Activated CD4-positive, alpha-beta memory T cell treated with anti-CD3 and anti-CD28 coated beads for 36 hours (primary cell): ENCODE data around the gene TMEM134. TPM values are rescaled to one million over a fixed set of nuclear protein-coding genes. Genes with fewer than 3 reads are reported as not detected.
"Not testable (repeated sequence)": the region's sequence is repeated elsewhere in the genome, so short reads cannot be mapped to it uniquely, and the experiment has no call there.

Experiments
- CTCF ChIA-PET: fragments of 350-600 bp; sonication (Branson Sonifier 250); formaldehyde crosslinking; loops from one replicate; lab custom pipeline; 2021; ENCODE audit warnings: antibody characterized with exemption, inconsistent platforms; lab: Charles Lee
- POLR2A ChIA-PET: fragments of 350-600 bp; sonication (Branson Sonifier 250); formaldehyde crosslinking; loops from one replicate; lab custom pipeline; 2021; ENCODE audit warnings: antibody characterized with exemption; lab: Charles Lee
- DNase-seq: peaks from one replicate; pipeline ENCODE4 v3.0.0-alpha.2; 2020
- H3K27ac Mint-ChIP-seq: one replicate; pipeline ENCODE4 v1.8.0; 2021; ENCODE audit warnings: mixed read lengths
- H3K27me3 Mint-ChIP-seq: one replicate; pipeline ENCODE4 v1.8.0; 2021; ENCODE audit warnings: mixed read lengths
- H3K36me3 Mint-ChIP-seq: one replicate; pipeline ENCODE4 v1.8.0; 2021; ENCODE audit warnings: mixed read lengths
- H3K4me1 Mint-ChIP-seq: one replicate; pipeline ENCODE4 v1.8.0; 2021; ENCODE audit warnings: low read depth, mixed read lengths
- H3K4me3 Mint-ChIP-seq: one replicate; pipeline ENCODE4 v1.8.0; 2021; ENCODE audit warnings: mild to moderate bottlenecking, mixed read lengths
- H3K9me3 Mint-ChIP-seq: one replicate; pipeline ENCODE4 v1.8.0; 2021; ENCODE audit warnings: mixed read lengths
- intact Hi-C: fragments of 100-400 bp; cut with micrococcal nuclease; formaldehyde crosslinking; loops from one replicate; pipeline ENCODE4 v1.15.1; 2023
- total RNA-seq, 2 experiments: library from RNA; stranded (reverse); gene quantifications; one replicate each; pipeline ENCODE4 v1.2.3, GENCODE V29; 2021

Gene TMEM134
- total RNA-seq, result 10 to 100 TPM; 68.2 to 75.2 TPM

DNA sequence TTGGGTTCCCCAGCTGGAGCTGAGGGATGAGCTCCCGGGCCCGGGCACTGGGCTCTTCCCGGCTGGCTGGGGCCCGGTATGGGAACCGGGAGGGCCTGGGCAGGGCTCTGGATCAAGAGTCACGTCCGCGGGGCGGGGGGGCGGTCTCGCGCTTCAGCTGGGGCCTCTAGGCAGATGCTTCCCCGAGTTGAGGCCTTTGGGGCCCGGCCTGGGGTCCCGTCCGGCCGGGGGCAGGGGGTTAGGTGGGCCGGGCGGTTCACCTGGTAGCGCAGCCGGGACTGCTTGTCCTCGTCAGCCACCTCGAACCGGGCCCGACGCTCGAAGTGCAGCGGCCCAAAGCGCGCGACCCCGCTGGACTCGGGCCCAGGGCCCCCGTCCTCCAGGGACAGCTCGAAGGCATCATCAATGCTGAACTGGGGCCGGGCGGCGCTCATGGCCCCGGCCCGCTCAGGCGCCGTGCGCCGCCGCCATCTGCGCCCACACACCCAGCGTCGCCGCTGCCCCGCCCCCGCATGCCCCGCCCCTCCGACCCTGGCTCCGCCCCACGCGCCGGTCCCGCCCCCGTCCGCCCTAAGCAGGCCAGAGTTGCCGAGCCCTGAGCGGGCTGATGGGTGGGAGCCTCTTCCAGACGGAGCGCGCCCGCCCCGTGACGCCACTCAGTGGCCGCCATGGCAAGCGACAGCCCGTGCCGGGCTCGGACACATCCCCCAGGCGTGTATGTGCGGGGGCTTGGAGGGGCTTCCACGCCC lies at the start of gene TMEM134:
TMEM134 (minus strand) TSS at position 493 of the 749 bp plus-strand sequence; CDS start at position 434, 59 bp downstream.
- no peaks in the 10 kb centered on the region for H3K27me3 Mint-ChIP-seq
- H3K27ac Mint-ChIP-seq, result peak within 1 kb of the TSS; percentile 90
- peak within 1 kb of the TSS; percentile 90 for H3K4me3 Mint-ChIP-seq
- peaks cover 32% of the 10 kb centered on the region for H3K4me1 Mint-ChIP-seq
- CTCF ChIA-PET, result interaction anchor here (0.7 to 2.5 kb wide), 12 partner anchors 15 to 161 kb away, joined by 3 to 17 read pairs (median 5); partner anchors contain the start of genes AIP, CORO1B, NUDT8 and PITPNM1
- H3K36me3 Mint-ChIP-seq, result peaks cover 5% of the 10 kb centered on the region
- intact Hi-C loops, result loop anchor here (1.0 to 5.0 kb wide), 5 partner anchors 14 to 67 kb away; partner anchors contain the start of genes AIP and RPS6KB2
- POLR2A ChIA-PET, result interaction anchor here (0.6 to 4.3 kb wide), 18 partner anchors 12 to 229 kb away, joined by 3 to 35 read pairs (median 4); partner anchors contain the start of genes AIP, PITPNM1, PPP1CA and PTPRCAP
- peak; percentile 95 for DNase-seq
- H3K9me3 Mint-ChIP-seq, result no peaks in the 10 kb centered on the region

GRCh38 chr11:67517784-67518552 lies 48.9 kb upstream of the TMEM134 start:
- intact Hi-C loops, result no loop called here
- Mint-ChIP-seq H3K27me3 (peaks cover 1% of the 10 kb centered on the region), H3K9me3 (no peaks in the 10 kb centered on the region), H3K36me3 (no peaks in the 10 kb centered on the region), H3K27ac (no peak overlapping the region), H3K4me3 (no peak overlapping the region), H3K4me1 (no peaks in the 10 kb centered on the region)
- no peak for DNase-seq
- ChIA-PET POLR2A (no interaction called here), CTCF (interaction anchor here (1.1 kb wide), 1 partner anchor 161 kb away, joined by 4 read pairs; no protein-coding TSS in a partner anchor)

DNA sequence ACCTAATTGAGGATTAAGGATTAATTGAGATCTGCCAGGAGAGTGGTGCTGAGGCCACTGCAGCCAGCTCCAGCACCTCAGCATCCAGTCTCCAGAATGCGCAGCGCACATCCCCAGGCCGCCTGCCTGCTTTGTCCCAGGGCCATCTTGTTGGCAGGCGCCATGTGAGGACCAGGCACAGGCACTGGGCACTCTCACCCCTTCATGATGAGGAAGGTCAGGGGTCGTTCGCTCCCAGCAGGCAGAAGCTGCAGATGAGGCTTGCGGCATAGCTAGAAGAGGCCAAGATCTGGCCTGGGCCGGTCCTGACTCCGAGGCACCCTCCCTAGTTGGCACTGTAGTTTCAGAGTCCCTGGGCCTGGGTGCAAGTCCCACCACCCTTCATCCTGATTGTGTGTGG lies 47.8 kb upstream of the TMEM134 start:
- no peaks in the 10 kb centered on the region for H3K9me3 Mint-ChIP-seq
- peaks cover 1% of the 10 kb centered on the region for H3K27me3 Mint-ChIP-seq
- no peaks in the 10 kb centered on the region for H3K36me3 Mint-ChIP-seq
- POLR2A ChIA-PET, result no interaction called here
- DNase-seq, result no peak
- no peak overlapping the region for H3K27ac Mint-ChIP-seq
- no peak overlapping the region for H3K4me3 Mint-ChIP-seq
- intact Hi-C loops, result no loop called here
- CTCF ChIA-PET, result no interaction called here
- no peaks in the 10 kb centered on the region for H3K4me1 Mint-ChIP-seq

DNA sequence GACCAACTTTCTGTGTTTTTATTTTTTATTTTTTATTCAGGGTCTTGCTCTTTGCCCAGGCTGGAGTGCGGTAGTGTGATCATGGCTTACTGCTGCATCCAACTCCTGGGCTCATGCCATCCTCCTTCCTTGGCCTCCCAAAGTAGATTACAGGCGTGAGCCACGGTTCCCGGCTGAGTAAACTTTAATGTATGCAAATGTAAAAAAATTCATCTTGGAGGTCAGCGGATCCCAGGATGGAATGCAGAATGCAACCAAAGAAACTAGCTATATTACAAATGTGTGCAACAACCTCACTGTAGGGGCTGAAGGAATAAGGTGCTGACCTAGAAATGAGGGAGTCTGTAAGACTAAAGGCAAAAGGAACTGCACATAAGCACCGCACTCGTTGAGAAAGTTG lies 45.1 kb upstream of the TMEM134 start:
- ChIA-PET POLR2A (no interaction called here), CTCF (no interaction called here)
- intact Hi-C loops, result no loop called here
- Mint-ChIP-seq H3K36me3 (no peaks in the 10 kb centered on the region), H3K4me1 (peaks cover 1% of the 10 kb centered on the region), H3K9me3 (no peaks in the 10 kb centered on the region), H3K27ac (no peak overlapping the region), H3K4me3 (no peak overlapping the region), H3K27me3 (peaks cover 1% of the 10 kb centered on the region)
- no peak for DNase-seq

DNA sequence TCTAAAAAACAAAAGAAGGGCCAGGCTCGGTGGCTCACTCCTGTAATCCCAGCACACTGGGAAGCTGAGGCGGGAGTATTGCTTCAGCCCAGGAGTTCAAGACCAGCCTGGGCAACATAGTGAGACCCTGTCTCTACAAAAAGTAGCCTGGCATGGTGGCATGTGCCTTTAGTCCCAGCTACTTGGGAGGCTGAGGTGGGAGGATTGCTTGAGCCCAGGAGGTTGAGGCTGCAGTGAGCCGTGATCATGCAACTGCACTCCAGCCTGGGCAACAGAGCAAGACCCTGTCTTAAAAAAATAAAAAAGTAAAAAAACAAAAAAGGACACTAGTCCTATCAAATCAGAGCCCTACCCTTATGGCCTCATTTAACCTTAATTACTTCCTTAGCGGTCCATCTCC lies 42.5 kb upstream of the TMEM134 start:
- H3K36me3 Mint-ChIP-seq, H3K9me3 Mint-ChIP-seq, intact Hi-C loops, POLR2A ChIA-PET, H3K4me3 Mint-ChIP-seq, DNase-seq, H3K27me3 Mint-ChIP-seq, CTCF ChIA-PET, H3K27ac Mint-ChIP-seq: not testable (repeated sequence)
- peaks cover 14% of the 10 kb centered on the region for H3K4me1 Mint-ChIP-seq

- Mint-ChIP-seq H3K4me1 (peaks cover 23% of the 10 kb centered on the region), H3K9me3 (no peaks in the 10 kb centered on the region), H3K36me3 (peaks cover 8% of the 10 kb centered on the region), H3K4me3 (peak overlapping the region; percentile 47), H3K27me3 (peaks cover 1% of the 10 kb centered on the region), H3K27ac (no peak overlapping the region)
- POLR2A ChIA-PET, result no interaction called here
- CTCF ChIA-PET, result no interaction called here
- DNase-seq, result no peak
- intact Hi-C loops, result no loop called here
These were observed 40.9 kb upstream of the TMEM134 start for GRCh38 chr11:67510023-67510345.

GRCh38 chr11:67508486-67509121 lies 39.6 kb upstream of the TMEM134 start:
- DNase-seq, result peak; percentile 98
- peak overlapping the region; percentile 90 for H3K4me3 Mint-ChIP-seq
- peaks cover 13% of the 10 kb centered on the region for H3K36me3 Mint-ChIP-seq
- intact Hi-C loops, result loop anchor here (1.0 to 5.0 kb wide), 3 partner anchors 44 to 236 kb away; partner anchors contain the start of gene GSTP1
- peak overlapping the region; percentile 86 for H3K27ac Mint-ChIP-seq
- H3K27me3 Mint-ChIP-seq, result peaks cover 1% of the 10 kb centered on the region
- CTCF ChIA-PET, result interaction anchor here (0.6 to 1.0 kb wide), 2 partner anchors 107 to 121 kb away, joined by 4 to 6 read pairs; partner anchors contain the start of genes NUDT8 and PPP1CA
- H3K4me1 Mint-ChIP-seq, result peaks cover 25% of the 10 kb centered on the region
- H3K9me3 Mint-ChIP-seq, result no peaks in the 10 kb centered on the region
- POLR2A ChIA-PET, result interaction anchor here (1.7 to 1.9 kb wide), 2 partner anchors 22 to 72 kb away, joined by 4 to 5 read pairs; partner anchors contain the start of gene PTPRCAP

DNA sequence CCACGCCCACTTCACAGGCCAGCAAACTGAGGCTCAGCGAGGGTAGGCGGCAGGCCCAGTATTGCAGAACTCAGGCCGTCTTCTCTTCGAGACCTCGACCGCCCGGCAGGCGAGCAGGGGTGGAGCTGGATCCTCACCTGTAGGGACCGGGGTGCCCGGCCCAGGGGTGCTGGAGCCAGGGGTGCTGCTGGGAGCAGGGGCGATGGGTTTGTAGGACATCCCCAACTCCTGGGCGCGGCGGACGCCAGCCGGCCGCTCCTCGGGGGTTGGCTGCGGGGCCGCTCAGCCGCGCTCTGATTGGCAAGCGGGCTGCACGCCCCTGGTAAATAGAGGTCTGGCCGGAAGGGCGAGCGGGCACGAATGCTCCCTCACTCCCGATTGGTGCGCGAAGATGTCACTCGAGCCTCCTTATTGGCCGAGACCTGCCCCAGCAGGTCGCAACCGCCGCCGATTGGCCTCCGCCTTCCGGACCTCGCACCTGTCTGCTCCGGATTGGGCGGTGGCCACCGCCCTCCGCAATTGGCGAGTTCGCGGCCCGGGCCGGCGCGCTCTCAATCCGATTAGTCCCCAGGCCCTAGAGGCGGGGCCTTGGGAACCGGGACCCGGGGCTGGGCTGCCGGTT lies 38.9 kb upstream of the TMEM134 start, which contains the start of gene CDK2AP2:
CDK2AP2 (minus strand) TSS at position 299 of the 622 bp plus-strand sequence; CDS start at position 219, 80 bp downstream.
- Mint-ChIP-seq H3K4me1 (peaks cover 30% of the 10 kb centered on the region), H3K9me3 (no peaks in the 10 kb centered on the region), H3K27ac (peak within 1 kb of the TSS; percentile 98), H3K27me3 (no peaks in the 10 kb centered on the region), H3K36me3 (peaks cover 17% of the 10 kb centered on the region), H3K4me3 (peak within 1 kb of the TSS; percentile 90)
- POLR2A ChIA-PET, result interaction anchor here (0.8 to 1.9 kb wide), 3 partner anchors 22 to 71 kb away, joined by 3 to 5 read pairs (median 4); partner anchors contain the start of gene PTPRCAP
- intact Hi-C loops, result loop anchor here (1.0 to 5.0 kb wide), 3 partner anchors 44 to 236 kb away; partner anchors contain the start of gene GSTP1
- CTCF ChIA-PET, result interaction anchor here (0.6 to 1.2 kb wide), 4 partner anchors 70 to 152 kb away, joined by 3 to 6 read pairs (median 4); partner anchors contain the start of genes NUDT8, PPP1CA and PTPRCAP
- DNase-seq, result peak; percentile 99

DNA sequence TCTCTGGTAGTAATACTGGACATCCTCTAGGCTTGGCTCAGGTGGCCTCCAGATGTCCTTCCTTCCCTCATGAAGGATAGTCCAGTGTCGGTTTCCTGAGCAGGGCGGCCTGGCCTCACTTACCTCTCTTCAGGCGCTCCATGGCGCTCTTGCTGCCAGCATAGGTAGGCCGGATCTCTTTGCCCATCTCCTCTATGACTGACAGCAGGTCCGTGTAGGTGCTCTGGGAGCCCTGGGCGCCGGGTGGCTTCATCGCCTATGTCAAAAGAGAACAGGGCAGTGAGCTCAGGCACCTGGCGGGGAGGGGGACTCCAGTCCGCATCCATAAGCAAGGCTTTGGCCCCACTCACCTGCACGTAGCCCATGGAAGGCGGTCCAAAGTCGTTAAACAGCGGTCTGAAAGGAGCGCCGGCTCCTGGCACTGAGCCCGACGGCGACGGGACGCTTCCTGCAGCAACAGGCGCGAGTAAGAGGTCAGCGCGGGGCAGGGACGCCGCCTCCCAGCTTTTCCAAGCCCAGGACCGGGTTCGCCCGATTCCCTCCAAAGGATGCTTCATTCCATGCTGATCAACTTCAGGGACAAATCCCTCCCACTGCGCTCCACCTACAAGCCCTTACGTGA lies 38.3 kb upstream of the TMEM134 start:
- DNase-seq, result no peak
- intact Hi-C loops, result loop anchor here (5.0 kb wide), 2 partner anchors 75 to 235 kb away; partner anchors contain the start of gene GSTP1
- Mint-ChIP-seq H3K27ac (peak overlapping the region; percentile 98), H3K9me3 (no peaks in the 10 kb centered on the region), H3K4me1 (peaks cover 34% of the 10 kb centered on the region), H3K27me3 (no peaks in the 10 kb centered on the region), H3K4me3 (peak overlapping the region; percentile 90), H3K36me3 (peaks cover 22% of the 10 kb centered on the region)
- ChIA-PET POLR2A (interaction anchor here (0.8 to 1.9 kb wide), 3 partner anchors 21 to 70 kb away, joined by 3 to 5 read pairs (median 4); partner anchors contain the start of gene PTPRCAP), CTCF (interaction anchor here (0.6 to 1.2 kb wide), 4 partner anchors 70 to 151 kb away, joined by 3 to 6 read pairs (median 4); partner anchors contain the start of genes NUDT8, PPP1CA and PTPRCAP)

DNA sequence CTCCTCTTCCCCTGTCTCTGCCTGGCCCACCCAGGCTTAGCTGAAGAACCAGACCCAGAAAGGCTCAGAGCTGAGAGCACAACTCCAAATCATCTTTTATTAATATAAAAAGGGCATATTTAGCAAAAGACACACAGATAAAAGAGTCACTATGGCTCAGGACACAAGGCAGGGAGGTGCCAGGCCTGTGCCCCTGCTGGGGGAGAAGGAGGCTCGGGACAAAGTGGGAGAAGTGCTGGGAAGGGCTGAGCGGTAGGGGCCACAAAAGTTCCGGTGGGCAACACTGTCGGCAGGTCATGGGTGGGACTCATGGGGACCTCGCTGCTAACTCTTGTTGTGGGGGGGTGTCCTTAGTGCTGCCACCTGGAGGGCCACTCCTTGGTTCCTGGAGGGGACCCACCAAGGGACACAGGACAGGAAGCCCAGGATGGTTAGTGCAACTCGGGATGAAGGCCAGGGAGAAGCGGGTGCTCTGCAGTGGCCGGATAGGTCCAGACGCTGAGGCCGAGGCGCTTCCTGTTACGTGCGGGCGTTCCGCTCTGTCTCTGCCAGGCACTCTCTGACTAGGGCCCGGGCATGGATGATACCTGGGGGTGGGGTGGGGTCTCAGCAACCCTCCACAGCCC lies 37.5 kb upstream of the TMEM134 start:
- peaks cover 22% of the 10 kb centered on the region for H3K36me3 Mint-ChIP-seq
- H3K4me3 Mint-ChIP-seq, result peak overlapping the region; percentile 90
- ChIA-PET CTCF (interaction anchor here (0.6 to 2.8 kb wide), 7 partner anchors 18 to 105 kb away, joined by 4 to 18 read pairs (median 8); partner anchors contain the start of genes AIP, PPP1CA and PTPRCAP), POLR2A (interaction anchor here (0.6 to 1.7 kb wide), 3 partner anchors 20 to 68 kb away, joined by 3 to 4 read pairs (median 3); no protein-coding TSS in a partner anchor)
- H3K9me3 Mint-ChIP-seq, result no peaks in the 10 kb centered on the region
- peak overlapping the region; percentile 98 for H3K27ac Mint-ChIP-seq
- H3K4me1 Mint-ChIP-seq, result peaks cover 40% of the 10 kb centered on the region
- no peaks in the 10 kb centered on the region for H3K27me3 Mint-ChIP-seq
- no peak for DNase-seq
- intact Hi-C loops, result loop anchor here (1.0 to 5.0 kb wide), 8 partner anchors 19 to 234 kb away; partner anchors contain the start of genes GSTP1, POLD4 and TMEM134
